Measurements from ENCODE around the gene STX3. TPM values are rescaled to one million over a fixed set of nuclear protein-coding genes. Genes with fewer than 3 reads are reported as not detected.

The STX3 gene
- total RNA-seq, 1 donor from 2014 or later: 14.5 TPM

DNA sequence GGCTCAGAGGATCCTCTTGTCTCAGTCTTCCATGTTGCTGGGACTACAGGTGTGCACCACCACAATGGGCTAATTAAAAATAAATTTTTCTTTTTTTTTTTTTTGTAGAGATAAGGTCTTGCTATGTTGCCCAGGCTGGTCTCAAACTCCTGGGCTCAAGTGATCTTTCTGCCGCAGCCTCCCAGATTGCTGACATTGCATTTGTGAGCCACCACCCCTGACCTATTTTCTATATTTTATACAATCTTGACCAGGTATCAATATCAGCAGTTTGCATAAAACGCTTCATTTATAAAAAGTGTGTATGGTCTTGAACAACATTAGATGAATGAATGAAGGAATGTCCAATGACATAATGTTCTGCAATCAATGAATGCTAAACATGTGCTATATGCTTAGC is 9.1 kb upstream of the STX3 start:
- no peaks in the 10 kb centered on the region for H3K9me3 Mint-ChIP-seq
- ChIA-PET POLR2A (interaction anchor here (1.3 kb wide), 1 partner anchor 9 kb away, joined by 3 read pairs; the partner anchor contains the start of gene STX3), CTCF (no interaction called here)
- no peak overlapping the region for H3K4me3 Mint-ChIP-seq
- H3K36me3 Mint-ChIP-seq (ENCODE audit: low read depth): no peaks in the 10 kb centered on the region
- H3K27ac Mint-ChIP-seq: no peak overlapping the region
- intact Hi-C loops (cut with micrococcal nuclease): no loop called here
- ATAC-seq (ENCODE audit: low read depth) (no peak), DNase-seq (no peak)
- peaks cover 35% of the 10 kb centered on the region for H3K27me3 Mint-ChIP-seq
- TF ChIP-seq, protein P1, sequence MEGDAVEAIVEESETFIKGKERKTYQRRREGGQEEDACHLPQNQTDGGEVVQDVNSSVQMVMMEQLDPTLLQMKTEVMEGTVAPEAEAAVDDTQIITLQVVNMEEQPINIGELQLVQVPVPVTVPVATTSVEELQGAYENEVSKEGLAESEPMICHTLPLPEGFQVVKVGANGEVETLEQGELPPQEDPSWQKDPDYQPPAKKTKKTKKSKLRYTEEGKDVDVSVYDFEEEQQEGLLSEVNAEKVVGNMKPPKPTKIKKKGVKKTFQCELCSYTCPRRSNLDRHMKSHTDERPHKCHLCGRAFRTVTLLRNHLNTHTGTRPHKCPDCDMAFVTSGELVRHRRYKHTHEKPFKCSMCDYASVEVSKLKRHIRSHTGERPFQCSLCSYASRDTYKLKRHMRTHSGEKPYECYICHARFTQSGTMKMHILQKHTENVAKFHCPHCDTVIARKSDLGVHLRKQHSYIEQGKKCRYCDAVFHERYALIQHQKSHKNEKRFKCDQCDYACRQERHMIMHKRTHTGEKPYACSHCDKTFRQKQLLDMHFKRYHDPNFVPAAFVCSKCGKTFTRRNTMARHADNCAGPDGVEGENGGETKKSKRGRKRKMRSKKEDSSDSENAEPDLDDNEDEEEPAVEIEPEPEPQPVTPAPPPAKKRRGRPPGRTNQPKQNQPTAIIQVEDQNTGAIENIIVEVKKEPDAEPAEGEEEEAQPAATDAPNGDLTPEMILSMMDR (IDR thresholded peaks at IDR 0.05): no peak
- H3K4me1 Mint-ChIP-seq: no peaks in the 10 kb centered on the region

DNA sequence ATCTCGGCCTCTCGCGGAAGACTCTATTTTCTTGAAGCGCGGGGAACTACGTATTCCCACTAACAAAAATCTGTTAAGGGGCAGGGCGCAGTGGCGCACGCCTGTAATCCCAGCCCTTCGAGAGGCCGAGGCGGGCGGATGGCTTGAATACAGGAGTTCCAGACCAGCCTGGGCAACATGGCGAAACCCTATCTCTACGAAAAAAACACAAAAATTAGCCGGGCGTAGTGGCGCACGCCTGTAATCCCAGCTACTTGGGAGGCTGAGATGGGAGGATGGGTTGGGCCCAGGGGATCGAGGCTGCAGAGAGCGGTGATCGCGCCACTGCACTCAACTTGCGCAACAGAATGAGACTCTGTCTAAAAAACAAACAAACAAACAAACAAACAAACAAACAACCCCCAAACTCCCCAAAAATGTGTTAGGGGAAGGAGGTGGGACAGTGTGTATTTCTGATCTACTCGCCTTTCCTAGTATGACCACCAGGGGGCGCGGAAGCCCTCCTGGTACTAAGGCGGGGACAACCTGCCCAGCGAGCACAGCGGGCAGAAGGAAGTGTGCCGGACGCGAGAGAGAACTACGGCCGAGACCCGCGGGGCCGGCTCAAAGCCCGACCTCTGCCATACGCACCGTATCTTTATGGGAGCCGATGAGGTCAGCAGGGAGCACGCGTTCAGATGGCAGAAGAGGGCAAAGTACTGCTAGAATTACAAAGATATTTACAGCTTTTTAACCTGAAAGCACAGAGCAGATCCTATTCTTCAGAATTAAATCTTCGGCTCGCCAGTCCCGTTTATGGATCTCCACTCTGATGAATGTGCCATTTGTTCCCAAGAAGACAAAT is 1.3 kb upstream of the STX3 start:
- ChIA-PET POLR2A (interaction anchor here (0.6 to 4.3 kb wide), 6 partner anchors 13 to 437 kb away, joined by 3 to 43 read pairs (median 7); partner anchors contain the start of gene MRPL16), CTCF (interaction anchor here (1.0 to 7.3 kb wide), 10 partner anchors 13 to 376 kb away, joined by 3 to 112 read pairs (median 3); partner anchors contain the start of gene MRPL16)
- H3K27ac Mint-ChIP-seq: peak overlapping the region; percentile 62
- ATAC-seq (ENCODE audit: low read depth) (peak; percentile 66), DNase-seq (peak; percentile 73)
- H3K4me1 Mint-ChIP-seq: peaks cover 28% of the 10 kb centered on the region
- H3K9me3 Mint-ChIP-seq: no peaks in the 10 kb centered on the region
- peak overlapping the region; percentile 90 for H3K4me3 Mint-ChIP-seq
- peaks cover 9% of the 10 kb centered on the region for H3K27me3 Mint-ChIP-seq
- TF ChIP-seq, protein P1 (IDR thresholded peaks at IDR 0.05): peak; percentile 79
- intact Hi-C loops (cut with micrococcal nuclease): loop anchor here (1.0 to 10.0 kb wide), 10 partner anchors 18 to 497 kb away; partner anchors contain the start of genes MRPL16, MS4A6A and PATL1
- H3K36me3 Mint-ChIP-seq (ENCODE audit: low read depth): peaks cover 3% of the 10 kb centered on the region

DNA sequence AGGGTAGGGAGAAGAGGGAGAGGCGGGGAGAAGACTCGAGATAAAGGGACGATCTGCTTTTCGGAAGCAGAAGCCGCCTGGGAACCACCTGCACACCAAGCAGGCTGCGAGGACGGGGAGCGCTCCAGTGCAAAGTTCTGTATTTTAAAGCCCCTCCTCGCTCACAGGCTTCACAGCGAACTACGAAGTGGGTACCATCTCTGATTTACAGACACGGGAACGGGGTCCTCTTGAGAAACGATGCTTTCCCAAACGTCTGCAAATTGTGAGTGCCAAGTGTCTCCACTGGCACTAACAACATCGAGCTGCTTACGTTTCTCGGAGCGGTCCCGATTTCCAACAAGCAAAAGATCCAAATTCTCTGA is 700 bp upstream of the STX3 start:
- intact Hi-C loops (cut with micrococcal nuclease): loop anchor here (1.0 to 10.0 kb wide), 10 partner anchors 18 to 496 kb away; partner anchors contain the start of genes MRPL16, MS4A6A and PATL1
- TF ChIP-seq, protein P1 (IDR thresholded peaks at IDR 0.05): no peak
- CTCF ChIA-PET: interaction anchor here (1.0 to 7.3 kb wide), 10 partner anchors 12 to 375 kb away, joined by 3 to 112 read pairs (median 3); partner anchors contain the start of gene MRPL16
- Mint-ChIP-seq H3K27ac (peak overlapping the region; percentile 62), H3K27me3 (peaks cover 3% of the 10 kb centered on the region), H3K36me3 (ENCODE audit: low read depth) (peaks cover 3% of the 10 kb centered on the region), H3K4me1 (peaks cover 28% of the 10 kb centered on the region), H3K9me3 (no peaks in the 10 kb centered on the region), H3K4me3 (peak overlapping the region; percentile 90)
- ATAC-seq (ENCODE audit: low read depth): peak; percentile 35
- DNase-seq: peak; percentile 33
- POLR2A ChIA-PET: interaction anchor here (1.0 to 4.3 kb wide), 5 partner anchors 9 to 56 kb away, joined by 3 to 43 read pairs (median 10); partner anchors contain the start of gene MRPL16

DNA sequence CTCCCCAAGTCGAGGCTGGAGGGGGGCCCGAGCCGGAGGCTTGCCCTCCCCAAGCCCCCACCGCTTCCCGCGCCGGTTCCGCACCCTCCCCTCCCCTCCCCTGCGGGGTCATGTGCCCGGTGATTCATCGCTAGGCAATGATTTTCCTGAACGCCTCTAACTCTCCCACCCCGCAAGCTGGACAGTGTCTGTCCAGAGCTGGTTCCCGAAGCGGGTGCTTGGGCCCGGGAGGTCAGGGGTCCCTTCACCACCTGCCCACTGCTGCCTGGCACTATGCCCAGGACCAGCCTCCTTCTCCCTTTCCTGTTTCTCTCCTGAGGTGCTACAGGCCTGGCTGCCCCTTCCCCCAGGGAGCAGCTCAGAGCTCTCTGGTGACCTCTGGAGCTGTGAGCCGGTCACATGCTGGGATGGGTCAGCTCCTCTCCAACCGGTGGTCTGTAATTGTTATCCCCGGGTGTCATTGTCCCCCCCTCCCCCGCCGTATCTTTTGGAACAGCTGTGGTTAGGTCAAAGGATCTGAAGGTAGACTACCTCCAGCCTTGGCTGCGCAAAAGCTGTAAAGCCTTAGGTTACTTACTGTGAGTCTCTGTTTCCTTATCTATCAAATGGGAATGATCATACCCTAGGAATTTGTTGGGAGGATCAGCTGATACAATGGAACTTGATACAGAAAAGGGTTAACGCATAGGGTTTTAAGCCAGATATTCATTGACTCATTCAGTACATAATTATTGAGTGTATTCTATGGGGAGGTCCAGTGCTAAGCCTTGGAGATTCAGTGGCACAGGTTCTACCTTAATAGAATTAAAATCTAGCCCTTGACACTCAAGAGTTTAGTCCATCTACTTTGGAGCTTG is 753 bp downstream of the STX3 start:
- Mint-ChIP-seq H3K9me3 (no peaks in the 10 kb centered on the region), H3K27me3 (no peaks in the 10 kb centered on the region), H3K27ac (peak overlapping the region; percentile 59), H3K4me1 (peaks cover 28% of the 10 kb centered on the region), H3K36me3 (ENCODE audit: low read depth) (peaks cover 3% of the 10 kb centered on the region), H3K4me3 (peak overlapping the region; percentile 86)
- peak; percentile 23 for ATAC-seq (ENCODE audit: low read depth)
- DNase-seq: peak; percentile 45
- CTCF ChIA-PET: interaction anchor here (1.1 to 7.3 kb wide), 5 partner anchors 17 to 218 kb away, joined by 3 to 112 read pairs (median 16); partner anchors contain the start of gene MRPL16
- TF ChIP-seq, protein P1 (IDR thresholded peaks at IDR 0.05): no peak
- POLR2A ChIA-PET: interaction anchor here (0.5 to 4.3 kb wide), 7 partner anchors 11 to 205 kb away, joined by 3 to 43 read pairs (median 8); partner anchors contain the start of genes MRPL16 and OSBP
- intact Hi-C loops (cut with micrococcal nuclease): loop anchor here (2.0 to 10.0 kb wide), 5 partner anchors 55 to 495 kb away; partner anchors contain the start of genes MRPL16 and MS4A6A
